Putamen (tissue), 1 donor: Measurements from ENCODE around the gene GRM7.

Experiments
- DNase-seq: peaks from one replicate; pipeline ENCODE4 v3.0.0-alpha.2; 2016; ENCODE audit warnings: low spot score

GRM7 gene

GRCh38 chr3:7581831-7582230 lies 720.9 kb downstream of the GRM7 start:
- DNase-seq = no peak

- DNase-seq = no peak
Observed at GRCh38 chr3:7585052-7585451, 724.1 kb downstream of the GRM7 start.

GRCh38 chr3:7588236-7588635 lies 727.3 kb downstream of the GRM7 start:
- DNase-seq = no peak

- no peak for DNase-seq
Observed at GRCh38 chr3:7589526-7589925, 728.6 kb downstream of the GRM7 start.

- DNase-seq = no peak
Observed at GRCh38 chr3:7602297-7602696, 741.4 kb downstream of the GRM7 start.

- no peak for DNase-seq
Observed at GRCh38 chr3:7607083-7607482, 746.2 kb downstream of the GRM7 start.

GRCh38 chr3:7607676-7608075 lies 746.8 kb downstream of the GRM7 start:
- no peak for DNase-seq

GRCh38 chr3:7610634-7611033 lies 749.7 kb downstream of the GRM7 start:
- no peak for DNase-seq

- DNase-seq = no peak
Observed at GRCh38 chr3:7615043-7615442, 754.1 kb downstream of the GRM7 start.

GRCh38 chr3:7618606-7619005 lies 757.7 kb downstream of the GRM7 start:
- no peak for DNase-seq

- no peak for DNase-seq
Observed at GRCh38 chr3:7620401-7620800, 759.5 kb downstream of the GRM7 start.

- DNase-seq = no peak
Observed at GRCh38 chr3:7621046-7621630, 760.2 kb downstream of the GRM7 start.

- DNase-seq = no peak
Observed at GRCh38 chr3:7621651-7622050, 760.7 kb downstream of the GRM7 start.

- no peak for DNase-seq
Observed at GRCh38 chr3:7625021-7625420, 764.1 kb downstream of the GRM7 start.

GRCh38 chr3:7630351-7630911 lies 769.5 kb downstream of the GRM7 start:
- DNase-seq = no peak

GRCh38 chr3:7630925-7631324 lies 770.0 kb downstream of the GRM7 start:
- DNase-seq = no peak

GRCh38 chr3:7632305-7632704 lies 771.4 kb downstream of the GRM7 start:
- DNase-seq = no peak

GRCh38 chr3:7637694-7638093 lies 776.8 kb downstream of the GRM7 start:
- DNase-seq = no peak

GRCh38 chr3:7638103-7638502 lies 777.2 kb downstream of the GRM7 start:
- DNase-seq = no peak

GRCh38 chr3:7640787-7641186 lies 779.9 kb downstream of the GRM7 start:
- no peak for DNase-seq

- DNase-seq = no peak
Observed at GRCh38 chr3:7646851-7647250, 785.9 kb downstream of the GRM7 start.

GRCh38 chr3:7650466-7650865 lies 789.6 kb downstream of the GRM7 start:
- DNase-seq = no peak

- DNase-seq = no peak
Observed at GRCh38 chr3:7651274-7651673, 790.4 kb downstream of the GRM7 start.
